Subcutaneous abdominal adipose tissue (tissue), 5 donors: ENCODE results near the gene FKBP5.

Source experiments
- H3K27ac ChIP-seq: one replicate; pipeline ENCODE4 v1.7.0; 2013; ENCODE audit warnings: low read depth, mild to moderate bottlenecking, inconsistent platforms, low read length, moderate library complexity
- H3K27me3 ChIP-seq, 5 donors: one replicate each; pipeline ENCODE4 v1.7.0; 2013; ENCODE audit warnings: low read length in 5 of 5, inconsistent platforms in 1 of 5; ENCODE audit not compliant: control insufficient read depth in 5 of 5, insufficient read depth in 4 of 5
- H3K36me3 ChIP-seq, 5 donors: one replicate each; pipeline ENCODE4 v1.7.0; 2013; ENCODE audit warnings: low read length in 5 of 5; ENCODE audit not compliant: control insufficient read depth in 5 of 5, insufficient read depth in 5 of 5
- H3K4me1 ChIP-seq, 5 donors: one replicate each; pipeline ENCODE4 v1.7.0; 2013; ENCODE audit warnings: low read length in 5 of 5, mild to moderate bottlenecking in 3 of 5, moderate library complexity in 1 of 5; ENCODE audit not compliant: control insufficient read depth in 5 of 5, insufficient read depth in 5 of 5
- H3K4me3 ChIP-seq, 5 donors: one replicate each; pipeline ENCODE4 v1.7.0; 2013; ENCODE audit warnings: low read length in 5 of 5, low read depth in 1 of 5
- H3K9ac ChIP-seq, 5 donors: one replicate each; pipeline ENCODE4 v1.7.0; 2013; ENCODE audit warnings: low read length in 5 of 5, mild to moderate bottlenecking in 4 of 5, moderate library complexity in 3 of 5
- H3K9me3 ChIP-seq, 5 donors: one replicate each; pipeline ENCODE4 v1.7.0; 2013; ENCODE audit warnings: low read length in 5 of 5; ENCODE audit not compliant: control insufficient read depth in 5 of 5
- donor health status: healthy.
- donor health status: healthy.
- donor health status: healthy.
- donor health status: healthy.
- donor health status: healthy.

Gene FKBP5

GRCh38 chr6:35557239-35557638, 131.5 kb downstream of the FKBP5 start:
- no peak overlapping the region for H3K27ac ChIP-seq
- peaks cover 0 to 4% (median 3%) of the 10 kb centered on the region in 5 donors for H3K27me3 ChIP-seq
- H3K9ac ChIP-seq: no peak overlapping the region
- H3K4me1 ChIP-seq: no peaks in the 10 kb centered on the region
- peaks cover 0 to 4% (median 3%) of the 10 kb centered on the region in 5 donors for H3K9me3 ChIP-seq
- H3K36me3 ChIP-seq: no peaks in the 10 kb centered on the region
- H3K4me3 ChIP-seq: no peak overlapping the region

- Histone ChIP-seq H3K36me3 (no peaks in the 10 kb centered on the region), H3K4me1 (no peaks in the 10 kb centered on the region), H3K27ac (no peak overlapping the region), H3K27me3 (peaks cover 0 to 4% (median 3%) of the 10 kb centered on the region in 5 donors), H3K4me3 (no peak overlapping the region), H3K9me3 (peaks cover 0 to 13% (median 4%) of the 10 kb centered on the region in 5 donors), H3K9ac (no peak overlapping the region)
Measured at GRCh38 chr6:35554811-35555210, 133.9 kb downstream of the FKBP5 start.

GRCh38 chr6:35553315-35553714, 135.4 kb downstream of the FKBP5 start:
- peaks cover 0 to 4% (median 3%) of the 10 kb centered on the region in 5 donors for H3K27me3 ChIP-seq
- no peak overlapping the region for H3K9ac ChIP-seq
- no peaks in the 10 kb centered on the region for H3K36me3 ChIP-seq
- no peaks in the 10 kb centered on the region for H3K4me1 ChIP-seq
- no peak overlapping the region for H3K4me3 ChIP-seq
- no peak overlapping the region for H3K27ac ChIP-seq
- H3K9me3 ChIP-seq: peaks cover 0 to 13% (median 4%) of the 10 kb centered on the region in 5 donors

GRCh38 chr6:35552285-35552917, 136.3 kb downstream of the FKBP5 start:
- H3K36me3 ChIP-seq: no peaks in the 10 kb centered on the region
- no peak overlapping the region for H3K27ac ChIP-seq
- no peaks in the 10 kb centered on the region for H3K4me1 ChIP-seq
- H3K27me3 ChIP-seq: peaks cover 0 to 5% (median 3%) of the 10 kb centered on the region in 5 donors
- no peak overlapping the region for H3K9ac ChIP-seq
- peaks cover 0 to 13% (median 4%) of the 10 kb centered on the region in 5 donors for H3K9me3 ChIP-seq
- no peak overlapping the region for H3K4me3 ChIP-seq

GRCh38 chr6:35550437-35550836, 138.3 kb downstream of the FKBP5 start:
- Histone ChIP-seq H3K36me3 (no peaks in the 10 kb centered on the region), H3K4me3 (no peak overlapping the region), H3K9me3 (peaks cover 0 to 13% (median 4%) of the 10 kb centered on the region in 5 donors), H3K27me3 (peaks cover 0 to 7% (median 3%) of the 10 kb centered on the region in 5 donors), H3K27ac (no peak overlapping the region), H3K9ac (no peak overlapping the region), H3K4me1 (no peaks in the 10 kb centered on the region)

- H3K4me1 ChIP-seq: no peaks in the 10 kb centered on the region
- no peak overlapping the region for H3K27ac ChIP-seq
- H3K27me3 ChIP-seq: peaks cover 0 to 4% (median 0%) of the 10 kb centered on the region in 5 donors
- H3K9me3 ChIP-seq: peaks cover 0 to 13% (median 4%) of the 10 kb centered on the region in 5 donors
- no peaks in the 10 kb centered on the region for H3K36me3 ChIP-seq
- no peak overlapping the region for H3K4me3 ChIP-seq
- H3K9ac ChIP-seq: no peak overlapping the region
Measured at GRCh38 chr6:35547676-35548075, 141.0 kb downstream of the FKBP5 start.

GRCh38 chr6:35544769-35545361, 143.8 kb downstream of the FKBP5 start:
- Histone ChIP-seq H3K27me3 (peaks cover 0 to 4% (median 0%) of the 10 kb centered on the region in 5 donors), H3K4me3 (no peak overlapping the region), H3K9ac (no peak overlapping the region), H3K27ac (no peak overlapping the region), H3K36me3 (no peaks in the 10 kb centered on the region), H3K9me3 (peaks cover 0 to 3% (median 0%) of the 10 kb centered on the region in 5 donors), H3K4me1 (peaks cover 0 to 5% (median 0%) of the 10 kb centered on the region in 5 donors)

GRCh38 chr6:35543459-35544193, 145.1 kb downstream of the FKBP5 start:
- H3K4me3 ChIP-seq: no peak overlapping the region
- no peak overlapping the region for H3K27ac ChIP-seq
- H3K9ac ChIP-seq: no peak overlapping the region
- no peaks in the 10 kb centered on the region for H3K36me3 ChIP-seq
- peaks cover 0 to 5% (median 0%) of the 10 kb centered on the region in 5 donors for H3K4me1 ChIP-seq
- peaks cover 0 to 4% (median 0%) of the 10 kb centered on the region in 5 donors for H3K27me3 ChIP-seq
- H3K9me3 ChIP-seq: peaks cover 0 to 3% (median 0%) of the 10 kb centered on the region in 5 donors

GRCh38 chr6:35541836-35542235, 146.9 kb downstream of the FKBP5 start:
- Histone ChIP-seq H3K27me3 (no peaks in the 10 kb centered on the region), H3K9ac (no peak overlapping the region), H3K9me3 (peaks cover 0 to 3% (median 0%) of the 10 kb centered on the region in 5 donors), H3K27ac (no peak overlapping the region), H3K4me3 (no peak overlapping the region), H3K4me1 (peaks cover 0 to 5% (median 0%) of the 10 kb centered on the region in 5 donors), H3K36me3 (no peaks in the 10 kb centered on the region)

GRCh38 chr6:35539223-35539622, 149.5 kb downstream of the FKBP5 start:
- Histone ChIP-seq H3K9ac (no peak overlapping the region), H3K27ac (no peak overlapping the region), H3K9me3 (peaks cover 0 to 3% (median 0%) of the 10 kb centered on the region in 5 donors), H3K36me3 (no peaks in the 10 kb centered on the region), H3K4me1 (peaks cover 0 to 5% (median 0%) of the 10 kb centered on the region in 5 donors), H3K27me3 (peaks cover 1 to 7% (median 3%) of the 10 kb centered on the region in 5 donors), H3K4me3 (no peak overlapping the region)
